Measurements from ENCODE around the gene TM9SF1. TPM values are rescaled to one million over a fixed set of nuclear protein-coding genes. Genes with fewer than 3 reads are reported as not detected.

TM9SF1 gene
- total RNA-seq, 1 experiment from 2014 or later: 35.2 TPM

DNA sequence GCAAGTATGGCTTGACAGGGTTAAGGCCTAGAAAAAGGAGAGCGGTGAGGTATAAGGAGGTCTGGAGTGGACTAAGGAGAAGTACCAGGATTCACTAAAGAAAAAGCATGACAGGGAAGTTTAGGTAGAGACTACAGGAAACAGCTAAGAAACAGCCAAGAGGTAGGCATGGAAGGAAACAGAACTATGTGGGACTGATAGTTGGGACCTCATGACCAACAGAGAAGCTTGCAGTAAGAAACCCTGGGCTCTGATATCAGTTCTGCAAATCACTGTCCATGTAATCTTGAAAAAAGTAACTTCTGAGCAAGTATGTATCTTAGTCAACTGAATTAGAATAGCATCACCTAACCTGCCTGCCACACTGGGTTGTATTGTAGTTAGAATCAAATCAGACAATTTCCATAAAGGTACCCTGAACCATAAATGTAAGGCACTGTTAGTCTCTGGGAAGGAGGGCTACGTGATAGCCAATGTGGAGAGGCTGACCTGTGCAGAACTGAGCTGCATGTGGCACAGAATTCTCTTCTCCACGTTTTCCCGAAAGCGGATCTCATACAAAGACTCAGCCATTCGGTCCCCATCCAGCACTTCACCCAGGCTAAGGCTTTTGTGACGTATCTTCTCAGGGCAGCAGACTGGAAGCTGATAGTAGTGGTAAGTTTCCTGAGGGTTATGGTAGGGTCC, 912 bp downstream of the TM9SF1 start:
- DNase-seq: no peak

DNA sequence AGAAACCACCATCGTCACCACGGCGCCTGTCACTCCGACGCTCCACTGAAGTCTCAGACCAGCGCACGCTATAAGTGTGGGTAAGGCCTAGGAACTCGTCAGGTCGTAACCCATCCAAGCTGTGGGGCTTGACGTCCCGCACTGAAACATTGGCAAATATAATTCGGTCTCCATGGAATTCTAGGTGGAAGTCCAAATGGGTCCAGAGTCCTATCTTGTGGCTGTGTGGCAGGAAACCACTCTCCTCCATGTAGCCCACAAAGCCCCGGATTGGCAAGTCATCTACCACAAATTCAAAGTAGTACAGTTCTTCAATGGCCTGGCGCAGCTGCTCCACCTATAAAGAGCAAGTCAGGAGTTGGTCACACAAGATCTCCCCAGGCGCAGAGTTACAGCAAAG, 2.3 kb downstream of the TM9SF1 start:
- no peaks in the 10 kb centered on the region for H3K27me3 ChIP-seq (ENCODE audit: control insufficient read depth, insufficient read depth, low read length)
- no peak overlapping the region for H3K4me3 ChIP-seq (ENCODE audit: insufficient read depth, low read depth, low read length)
- H3K36me3 ChIP-seq (replicated peaks; ENCODE audit: control insufficient read depth, insufficient read depth, low read length): peaks cover 1% of the 10 kb centered on the region; the same call in 1 of the 2 replicates
- no peak for DNase-seq

More for the DNA sequence above, 912 bp downstream of the TM9SF1 start:
- peak overlapping the region; percentile 88 for H3K4me3 ChIP-seq (ENCODE audit: insufficient read depth, low read depth, low read length)
- H3K36me3 ChIP-seq (replicated peaks; ENCODE audit: control insufficient read depth, insufficient read depth, low read length): peaks cover 1% of the 10 kb centered on the region; the same call in 1 of the 2 replicates
- no peaks in the 10 kb centered on the region for H3K27me3 ChIP-seq (ENCODE audit: control insufficient read depth, insufficient read depth, low read length)

DNA sequence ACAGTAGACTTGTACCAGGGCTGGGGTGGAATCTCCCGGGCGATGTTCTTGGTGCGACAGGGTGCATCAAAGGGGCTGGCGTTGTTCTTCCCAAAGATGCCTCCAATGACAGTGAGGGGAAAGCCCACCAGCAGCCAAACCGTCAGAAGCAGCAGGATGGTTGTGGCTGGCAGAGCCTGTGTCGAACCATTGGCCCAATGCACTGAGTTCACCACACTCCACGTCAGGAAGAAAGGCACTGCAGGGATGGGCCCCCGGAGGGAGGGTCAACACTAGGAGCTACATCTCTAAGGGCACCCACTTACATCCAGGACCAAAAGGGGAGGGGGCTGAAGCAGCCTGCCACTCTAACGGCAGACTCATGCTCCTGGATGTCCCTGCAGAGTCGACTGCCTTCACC, 4.8 kb downstream of the TM9SF1 start:
- H3K27me3 ChIP-seq (ENCODE audit: control insufficient read depth, insufficient read depth, low read length): no peaks in the 10 kb centered on the region
- no peak overlapping the region for H3K4me3 ChIP-seq (ENCODE audit: insufficient read depth, low read depth, low read length)
- H3K36me3 ChIP-seq (replicated peaks; ENCODE audit: control insufficient read depth, insufficient read depth, low read length): peaks cover 19% of the 10 kb centered on the region
- DNase-seq: no peak

DNA sequence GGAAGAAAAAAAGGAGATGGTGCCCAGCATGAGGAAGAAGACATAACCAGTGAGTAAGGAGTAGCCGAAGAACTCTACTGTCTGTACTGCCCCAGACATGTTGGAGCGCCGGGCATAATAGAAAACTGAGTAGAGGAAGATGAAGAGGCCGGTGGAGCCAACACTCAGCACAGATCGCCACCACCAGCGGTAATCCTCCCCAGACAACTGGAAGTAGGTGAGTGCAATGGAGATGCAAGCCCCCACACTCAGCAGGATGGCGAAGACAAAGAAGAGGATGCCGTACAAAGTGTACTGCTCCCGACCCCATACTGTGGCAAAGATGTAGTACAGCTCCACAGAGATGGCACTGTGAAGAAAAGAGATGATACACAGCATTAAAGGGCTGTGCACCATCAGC, 5.8 kb downstream of the TM9SF1 start:
- Histone ChIP-seq H3K36me3 (replicated peaks; ENCODE audit: control insufficient read depth, insufficient read depth, low read length) (peaks cover 29% of the 10 kb centered on the region), H3K27me3 (ENCODE audit: control insufficient read depth, insufficient read depth, low read length) (no peaks in the 10 kb centered on the region), H3K4me3 (ENCODE audit: insufficient read depth, low read depth, low read length) (no peak overlapping the region)
- no peak for DNase-seq

DNA sequence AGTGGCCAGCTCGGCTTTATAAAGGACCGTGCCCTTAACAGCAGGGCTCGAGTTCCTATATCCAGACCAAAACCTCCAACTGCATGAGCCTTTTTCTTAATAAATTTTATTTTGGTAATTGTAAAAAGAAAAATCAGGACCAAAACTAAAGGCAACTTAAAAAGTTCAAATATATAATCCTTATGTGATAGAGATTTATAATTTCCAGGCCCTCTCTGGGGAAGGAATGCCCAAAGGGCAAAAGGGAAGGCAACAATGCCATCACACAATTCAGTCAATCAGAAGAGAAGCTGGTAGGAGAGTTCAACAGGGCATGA, 6.2 kb downstream of the TM9SF1 start:
- Histone ChIP-seq H3K27me3 (ENCODE audit: control insufficient read depth, insufficient read depth, low read length) (no peaks in the 10 kb centered on the region), H3K36me3 (replicated peaks; ENCODE audit: control insufficient read depth, insufficient read depth, low read length) (peaks cover 30% of the 10 kb centered on the region), H3K4me3 (ENCODE audit: insufficient read depth, low read depth, low read length) (no peak overlapping the region)
- no peak for DNase-seq

DNA sequence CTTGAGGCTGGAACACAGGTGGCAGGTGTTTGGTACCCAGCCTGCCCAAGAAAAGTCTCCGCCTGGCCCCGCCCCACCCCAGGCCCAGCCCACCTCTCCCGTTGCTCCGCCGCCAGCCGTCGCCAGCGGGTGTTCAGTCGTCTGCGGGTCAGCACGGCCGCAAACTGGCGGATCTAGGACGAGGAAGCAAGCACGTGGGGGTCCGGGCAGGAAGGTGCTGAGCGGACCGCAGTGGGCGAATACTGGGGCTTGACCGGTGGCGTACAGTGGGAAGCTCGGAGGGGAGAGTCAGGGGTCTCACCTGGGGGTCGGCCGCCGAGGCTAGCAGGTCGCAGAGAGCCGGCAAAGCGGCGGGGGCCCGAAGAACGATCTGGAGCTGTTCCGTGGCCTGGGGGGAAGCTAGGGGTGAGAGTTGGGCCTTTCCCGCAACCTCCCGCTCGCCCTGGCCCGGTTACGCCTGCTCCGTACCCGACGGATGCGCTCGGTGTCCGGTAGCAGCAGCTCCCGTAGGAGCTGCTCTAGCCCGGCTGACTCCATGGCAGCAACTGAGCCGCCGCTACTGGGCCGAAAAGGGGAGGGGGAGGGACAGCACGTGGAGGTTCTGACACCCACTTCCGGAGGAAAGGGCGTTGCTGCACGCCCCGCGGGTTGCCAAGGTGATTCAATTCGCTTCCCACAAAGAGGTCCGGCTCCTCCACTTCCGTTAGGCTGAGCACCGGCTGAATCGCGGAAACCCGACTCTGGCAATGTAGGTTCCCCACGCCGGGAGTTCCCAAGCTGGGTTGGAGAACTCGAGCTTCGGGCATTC, 6.8 kb downstream of the TM9SF1 start, which contains the start of gene IPO4:
Gene IPO4 (minus strand): TSS at position 566 of the 808 bp plus-strand sequence. CDS start 29 bp downstream, at position 537.
- peaks cover 31% of the 10 kb centered on the region for H3K36me3 ChIP-seq (replicated peaks; ENCODE audit: control insufficient read depth, insufficient read depth, low read length)

DNA sequence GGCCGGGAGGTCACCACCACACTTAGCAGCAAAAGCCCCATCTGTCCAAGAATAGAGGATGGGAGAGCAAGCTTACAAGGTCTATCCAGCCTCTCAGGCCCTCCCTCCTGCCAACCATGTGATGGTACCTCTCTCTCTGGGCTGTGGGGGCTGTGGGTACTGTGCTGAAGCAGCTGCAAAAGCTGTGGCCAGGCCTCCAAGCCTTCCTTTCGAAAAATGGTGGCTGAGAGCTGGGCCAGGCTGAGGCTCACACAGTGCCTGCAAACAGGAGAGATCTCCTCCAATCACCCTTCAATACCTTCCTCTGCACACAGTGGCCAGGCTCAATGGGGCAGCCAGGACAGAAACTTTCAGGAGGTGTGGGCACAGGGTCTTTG, 7.7 kb downstream of the TM9SF1 start:
- no peak for DNase-seq
- no peak overlapping the region for H3K4me3 ChIP-seq (ENCODE audit: insufficient read depth, low read depth, low read length)
- H3K27me3 ChIP-seq (ENCODE audit: control insufficient read depth, insufficient read depth, low read length): no peaks in the 10 kb centered on the region

More for the DNA sequence above, 6.8 kb downstream of the TM9SF1 start, which contains the start of gene IPO4:
- peak; percentile 99 for DNase-seq
- H3K4me3 ChIP-seq (ENCODE audit: insufficient read depth, low read depth, low read length): peak within 1 kb of the TSS; percentile 88
- no peaks in the 10 kb centered on the region for H3K27me3 ChIP-seq (ENCODE audit: control insufficient read depth, insufficient read depth, low read length)

DNA sequence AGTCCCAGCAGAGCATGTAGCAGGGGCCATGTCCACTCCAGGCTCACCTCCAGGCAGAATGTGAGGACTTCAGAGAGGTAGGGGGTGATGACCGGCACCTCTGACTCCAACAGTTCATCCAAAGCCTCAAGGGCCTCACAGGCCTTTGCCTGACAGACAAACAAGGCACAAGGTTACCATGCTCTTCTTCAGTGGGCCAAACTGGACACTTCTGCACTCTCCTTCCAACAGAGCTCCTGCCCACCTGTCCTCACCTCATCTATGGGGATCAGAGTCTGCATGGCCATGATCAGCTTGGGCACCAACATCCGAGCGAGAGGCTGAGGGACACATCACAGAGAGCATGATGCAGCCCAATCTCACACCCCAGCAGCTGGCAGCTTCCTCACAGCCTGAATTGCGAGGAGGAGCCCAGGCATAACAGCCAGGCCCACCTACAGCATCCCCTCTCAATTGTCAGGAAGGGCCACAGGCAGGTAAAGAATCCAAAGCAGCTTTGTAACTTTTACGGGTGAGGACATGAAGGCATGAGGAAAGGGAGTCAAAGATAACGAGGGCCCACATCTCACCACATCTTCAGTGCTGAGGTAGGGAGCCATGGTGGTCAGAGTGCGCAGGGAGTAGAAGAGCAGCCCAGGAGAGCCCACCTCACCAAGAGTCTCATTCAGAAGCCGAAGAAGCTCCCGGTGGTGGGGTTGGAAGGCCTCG, 8.3 kb downstream of the TM9SF1 start:
- no peak for DNase-seq
- Histone ChIP-seq H3K27me3 (ENCODE audit: control insufficient read depth, insufficient read depth, low read length) (no peaks in the 10 kb centered on the region), H3K4me3 (ENCODE audit: insufficient read depth, low read depth, low read length) (no peak overlapping the region), H3K36me3 (replicated peaks; ENCODE audit: control insufficient read depth, insufficient read depth, low read length) (peaks cover 34% of the 10 kb centered on the region)

More for the DNA sequence above, 7.7 kb downstream of the TM9SF1 start:
- peaks cover 32% of the 10 kb centered on the region for H3K36me3 ChIP-seq (replicated peaks; ENCODE audit: control insufficient read depth, insufficient read depth, low read length)

DNA sequence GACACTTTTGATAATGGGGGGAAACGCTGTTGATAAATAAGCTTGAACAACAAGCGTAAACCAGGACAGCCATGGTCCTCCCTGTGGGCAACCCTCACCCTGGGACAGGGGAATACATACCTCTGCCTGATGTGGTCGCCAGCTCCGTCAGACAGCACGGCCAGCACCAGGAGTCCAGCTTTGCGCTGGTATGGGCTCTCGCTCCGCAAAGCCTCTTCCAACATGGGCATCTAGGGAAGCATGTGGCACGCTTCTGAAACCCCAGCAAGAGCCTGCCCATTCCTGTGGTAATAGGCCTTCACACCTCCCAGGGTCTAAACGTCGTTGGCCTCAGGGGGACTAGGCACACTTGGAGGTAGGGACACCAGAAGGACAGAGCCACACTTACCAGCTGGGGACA, 9.5 kb downstream of the TM9SF1 start:
- Histone ChIP-seq H3K4me3 (ENCODE audit: insufficient read depth, low read depth, low read length) (no peak overlapping the region), H3K27me3 (ENCODE audit: control insufficient read depth, insufficient read depth, low read length) (no peaks in the 10 kb centered on the region), H3K36me3 (replicated peaks; ENCODE audit: control insufficient read depth, insufficient read depth, low read length) (peaks cover 43% of the 10 kb centered on the region)
- DNase-seq: no peak

DNA sequence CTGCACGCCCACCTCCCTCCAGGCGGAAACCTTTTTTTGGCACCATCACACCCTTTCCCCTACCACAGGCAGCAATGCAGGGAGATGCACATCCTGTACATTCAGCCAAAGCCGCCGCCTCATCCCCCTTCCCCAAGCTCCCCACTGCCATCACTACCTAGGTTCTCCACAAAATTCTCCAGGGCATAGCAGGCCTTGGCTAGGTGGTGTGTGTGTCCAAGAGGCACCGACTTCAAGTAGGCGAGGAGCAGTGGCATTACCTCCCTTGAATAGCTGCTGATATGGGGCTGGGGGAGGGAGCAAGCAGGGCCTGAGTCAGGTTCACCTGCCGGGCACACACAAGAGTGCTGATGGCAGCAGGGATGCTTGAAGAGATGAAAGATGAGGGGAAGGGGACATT, 10.2 kb downstream of the TM9SF1 start:
- H3K4me3 ChIP-seq (ENCODE audit: insufficient read depth, low read depth, low read length): no peak overlapping the region
- no peak for DNase-seq
- H3K36me3 ChIP-seq (replicated peaks; ENCODE audit: control insufficient read depth, insufficient read depth, low read length): peaks cover 46% of the 10 kb centered on the region
- H3K27me3 ChIP-seq (ENCODE audit: control insufficient read depth, insufficient read depth, low read length): no peaks in the 10 kb centered on the region

DNA sequence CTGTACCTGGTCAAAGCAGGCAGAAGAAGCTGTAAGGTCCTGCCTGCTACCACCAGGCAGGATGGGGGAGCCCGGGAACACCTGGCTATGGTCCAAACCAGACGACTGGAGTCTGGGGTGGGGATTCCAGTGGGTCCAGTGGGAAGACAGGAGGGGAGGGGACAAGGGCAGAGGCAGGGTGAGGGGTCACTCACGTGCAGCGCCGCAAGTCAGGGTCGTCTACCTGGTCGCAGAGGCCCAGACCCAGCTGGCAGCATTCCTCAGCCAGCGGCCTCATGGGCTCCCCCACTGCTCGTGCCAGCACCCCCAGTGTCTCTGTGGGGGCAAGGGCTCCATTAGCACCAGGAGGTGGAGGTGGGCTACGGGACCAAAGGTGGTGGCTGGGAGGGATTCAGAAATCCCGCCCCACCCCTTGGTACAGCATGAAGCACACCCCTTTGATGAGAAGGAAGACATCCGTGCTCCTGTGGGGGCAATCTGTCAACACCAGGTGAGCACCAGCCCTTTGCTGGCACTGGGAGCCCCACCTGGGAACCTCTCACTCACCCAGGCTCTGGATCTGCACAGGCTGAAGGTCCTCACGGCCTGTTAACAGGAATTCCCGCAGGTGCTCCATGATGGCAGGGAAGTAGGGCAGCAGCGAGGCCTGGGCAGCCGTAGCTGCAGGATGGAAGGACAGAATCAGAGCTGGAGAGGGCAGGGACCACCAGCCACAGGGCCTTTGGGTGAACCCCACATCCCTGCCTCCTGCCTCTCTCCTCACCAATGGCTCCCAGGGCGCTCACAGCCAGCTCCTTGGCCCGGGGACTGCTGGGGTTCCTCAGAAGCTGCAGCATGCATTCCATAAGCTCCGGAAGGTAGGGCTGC, 10.9 kb downstream of the TM9SF1 start:
- H3K4me3 ChIP-seq (ENCODE audit: insufficient read depth, low read depth, low read length): no peak overlapping the region
- H3K36me3 ChIP-seq (replicated peaks; ENCODE audit: control insufficient read depth, insufficient read depth, low read length): peaks cover 49% of the 10 kb centered on the region
- no peak for DNase-seq
- H3K27me3 ChIP-seq (ENCODE audit: control insufficient read depth, insufficient read depth, low read length): no peaks in the 10 kb centered on the region

DNA sequence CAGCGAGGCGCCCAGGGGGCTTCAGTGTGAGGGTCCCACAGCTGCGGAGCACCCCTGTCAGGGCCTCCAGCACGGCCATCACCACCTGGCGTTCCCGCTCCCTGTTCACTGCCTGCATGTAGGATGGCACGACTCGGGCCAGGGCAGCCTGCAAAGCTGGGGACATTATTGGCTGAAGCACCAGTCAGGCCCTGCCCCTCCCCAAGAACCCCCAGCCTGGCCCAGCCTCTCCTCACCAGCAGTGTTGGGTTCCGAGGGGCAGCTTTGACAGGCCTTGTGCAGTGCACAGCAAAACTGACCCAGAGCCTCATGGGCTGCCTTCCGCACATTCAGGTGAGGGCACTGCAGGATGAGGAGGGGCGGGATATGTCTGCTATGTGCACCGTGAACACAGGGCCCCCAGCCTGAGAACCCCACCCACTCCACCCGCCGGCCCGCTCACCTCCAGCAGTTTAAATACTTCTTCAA, 12.2 kb downstream of the TM9SF1 start:
- H3K4me3 ChIP-seq (ENCODE audit: insufficient read depth, low read depth, low read length): no peak overlapping the region
- peaks cover 55% of the 10 kb centered on the region for H3K36me3 ChIP-seq (replicated peaks; ENCODE audit: control insufficient read depth, insufficient read depth, low read length)
- H3K27me3 ChIP-seq (ENCODE audit: control insufficient read depth, insufficient read depth, low read length): no peaks in the 10 kb centered on the region
- no peak for DNase-seq

DNA sequence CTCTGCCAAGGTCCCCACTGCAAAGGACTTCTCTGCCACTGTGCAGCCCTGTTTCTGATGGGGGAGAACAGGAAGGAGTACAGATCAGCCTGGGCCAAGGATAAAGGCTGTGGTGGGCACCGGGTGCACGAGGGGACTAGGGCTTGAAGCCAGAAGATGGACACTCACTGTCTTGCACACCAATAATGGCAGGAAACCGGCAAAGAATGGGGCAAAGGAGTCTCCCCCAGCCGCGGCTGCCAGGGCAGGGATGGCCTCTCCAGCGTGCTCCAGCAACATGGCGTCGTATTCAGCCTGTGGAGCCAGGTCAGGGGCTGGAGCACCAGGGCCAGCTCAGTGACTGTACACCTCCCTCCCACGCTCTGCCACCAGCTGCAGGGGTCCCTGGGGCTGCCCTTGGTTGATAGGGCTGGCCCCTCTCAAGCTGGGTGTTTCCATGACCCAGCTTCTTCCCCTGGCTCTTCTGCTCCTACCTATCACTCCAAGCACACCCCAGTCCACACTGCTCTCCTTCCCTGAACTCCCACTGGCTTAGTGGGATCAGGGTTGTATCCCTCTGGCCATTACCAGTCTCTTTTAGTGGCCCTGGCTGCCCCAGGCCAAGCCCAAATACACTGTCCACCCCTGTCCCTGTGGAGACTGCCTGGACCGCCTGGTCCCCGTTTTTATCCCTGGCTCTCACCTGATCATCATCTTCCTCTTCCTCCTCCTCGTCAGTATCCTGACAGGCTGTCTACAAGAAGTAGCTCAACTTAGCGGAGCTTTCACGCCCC, 12.9 kb downstream of the TM9SF1 start:
- Histone ChIP-seq H3K4me3 (ENCODE audit: insufficient read depth, low read depth, low read length) (no peak overlapping the region), H3K36me3 (replicated peaks; ENCODE audit: control insufficient read depth, insufficient read depth, low read length) (peaks cover 55% of the 10 kb centered on the region), H3K27me3 (ENCODE audit: control insufficient read depth, insufficient read depth, low read length) (no peaks in the 10 kb centered on the region)
- no peak for DNase-seq
